ENCODE measurements around the gene CCIN. TPM values are rescaled to one million over a fixed set of nuclear protein-coding genes. Genes with fewer than 3 reads are reported as not detected.
"Not testable (repeated sequence)": the region's sequence is repeated elsewhere in the genome, so short reads cannot be mapped to it uniquely, and the experiment has no call there.

CCIN gene
- total RNA-seq, 6 experiments from 2014 or later = 0.59 to 2.5 (median 0.73) TPM

GRCh38 chr9:36125062-36125855 lies 43.9 kb upstream of the CCIN start:
- Mint-ChIP-seq H3K9me3 (no peaks in the 10 kb centered on the region), H3K4me3 (no peak overlapping the region), H3K27me3 (ENCODE audit: insufficient read depth) (peaks cover 3% of the 10 kb centered on the region; the same call in 1 of the 2 replicates), H3K36me3 (ENCODE audit: low read depth) (peaks cover 27% of the 10 kb centered on the region), H3K4me1 (ENCODE audit: low read depth) (no peaks in the 10 kb centered on the region), H3K27ac (no peak overlapping the region)
- TF ChIP-seq CTCF (IDR thresholded peaks at IDR 0.05) = no peak
- DNase-seq = no peak

GRCh38 chr9:36126016-36126730 lies 43.0 kb upstream of the CCIN start:
- Mint-ChIP-seq H3K9me3 (no peaks in the 10 kb centered on the region), H3K27ac (no peak overlapping the region), H3K36me3 (ENCODE audit: low read depth) (peaks cover 24% of the 10 kb centered on the region), H3K4me1 (ENCODE audit: low read depth) (no peaks in the 10 kb centered on the region), H3K27me3 (ENCODE audit: insufficient read depth) (peaks cover 3% of the 10 kb centered on the region; the same call in 1 of the 2 replicates), H3K4me3 (no peak overlapping the region)
- no peak for DNase-seq
- no peak for TF ChIP-seq CTCF (IDR thresholded peaks at IDR 0.05)

- Mint-ChIP-seq H3K4me1 (ENCODE audit: low read depth) (peaks cover 8% of the 10 kb centered on the region), H3K4me3 (no peak overlapping the region), H3K27me3 (ENCODE audit: insufficient read depth) (peaks cover 3% of the 10 kb centered on the region; the same call in 1 of the 2 replicates), H3K27ac (no peak overlapping the region), H3K36me3 (ENCODE audit: low read depth) (peaks cover 12% of the 10 kb centered on the region), H3K9me3 (no peaks in the 10 kb centered on the region)
- DNase-seq = no peak
- no peak for TF ChIP-seq CTCF (IDR thresholded peaks at IDR 0.05)
Measured at GRCh38 chr9:36127652-36128244, 41.4 kb upstream of the CCIN start.

- no peak overlapping the region for H3K27ac Mint-ChIP-seq
- peaks cover 3% of the 10 kb centered on the region; the same call in 1 of the 2 replicates for H3K27me3 Mint-ChIP-seq (ENCODE audit: insufficient read depth)
- H3K9me3 Mint-ChIP-seq = no peaks in the 10 kb centered on the region
- DNase-seq = no peak
- H3K36me3 Mint-ChIP-seq (ENCODE audit: low read depth) = peaks cover 7% of the 10 kb centered on the region
- H3K4me1 Mint-ChIP-seq (ENCODE audit: low read depth) = peaks cover 8% of the 10 kb centered on the region
- no peak for TF ChIP-seq CTCF (IDR thresholded peaks at IDR 0.05)
- no peak overlapping the region for H3K4me3 Mint-ChIP-seq
Measured at GRCh38 chr9:36128349-36128748, 40.8 kb upstream of the CCIN start.

GRCh38 chr9:36129139-36129538 lies 40.0 kb upstream of the CCIN start:
- no peaks in the 10 kb centered on the region for H3K9me3 Mint-ChIP-seq
- no peak overlapping the region for H3K4me3 Mint-ChIP-seq
- H3K36me3 Mint-ChIP-seq (ENCODE audit: low read depth) = peaks cover 7% of the 10 kb centered on the region
- H3K27ac Mint-ChIP-seq = no peak overlapping the region
- no peak for DNase-seq
- TF ChIP-seq CTCF (IDR thresholded peaks at IDR 0.05) = no peak
- peaks cover 3% of the 10 kb centered on the region; the same call in 1 of the 2 replicates for H3K27me3 Mint-ChIP-seq (ENCODE audit: insufficient read depth)
- peaks cover 8% of the 10 kb centered on the region for H3K4me1 Mint-ChIP-seq (ENCODE audit: low read depth)

GRCh38 chr9:36131666-36132065 lies 37.5 kb upstream of the CCIN start:
- not testable (repeated sequence) for H3K27ac Mint-ChIP-seq; H3K36me3 Mint-ChIP-seq (ENCODE audit: low read depth)

More at GRCh38 chr9:36131666-36132065, 37.5 kb upstream of the CCIN start:
- DNase-seq; H3K9me3 Mint-ChIP-seq; H3K4me3 Mint-ChIP-seq; H3K27me3 Mint-ChIP-seq (ENCODE audit: insufficient read depth); H3K4me1 Mint-ChIP-seq (ENCODE audit: low read depth): not testable (repeated sequence)

All from HFFc6 (cell line).